Measurements from ENCODE around the gene CCDC83. TPM values are rescaled to one million over a fixed set of nuclear protein-coding genes. Genes with fewer than 3 reads are reported as not detected.

CCDC83 gene
- total RNA-seq, 4 donors from 2014 or later = not detected

GRCh38 chr11:85809863-85810262, 45.3 kb upstream of the CCDC83 start:
- H3K4me3 ChIP-seq = peak overlapping the region in 3 of 4 donors; percentile 56 to 68 (median 64)
- DNase-seq (ENCODE audit: low spot score in 2 of 2) = no peak
- TF ChIP-seq EP300 (IDR thresholded peaks at IDR 0.05) (no peak), POLR2A (IDR thresholded peaks at IDR 0.05) (no peak), CTCF (IDR thresholded peaks at IDR 0.05) (no peak)
- no peaks in the 10 kb centered on the region for H3K9me3 ChIP-seq
- H3K4me1 ChIP-seq = peaks cover 0 to 19% (median 0%) of the 10 kb centered on the region in 4 donors
- no peaks in the 10 kb centered on the region for H3K27me3 ChIP-seq
- WGBS, 2 donors = 17 to 19% methylated on average over 4 of the region's 4 CpGs
- H3K36me3 ChIP-seq = no peaks in the 10 kb centered on the region
- H3K27ac ChIP-seq = peak overlapping the region in 1 of 4 donors; percentile 15

- TF ChIP-seq EP300 (IDR thresholded peaks at IDR 0.05) (no peak), POLR2A (IDR thresholded peaks at IDR 0.05) (no peak), CTCF (IDR thresholded peaks at IDR 0.05) (no peak)
- Histone ChIP-seq H3K4me1 (peaks cover 0 to 19% (median 0%) of the 10 kb centered on the region in 4 donors), H3K27ac (peak overlapping the region in 3 of 4 donors; percentile 24 to 61 (median 49)), H3K4me3 (peak overlapping the region; percentile 35 to 68 (median 60)), H3K27me3 (no peaks in the 10 kb centered on the region), H3K36me3 (no peaks in the 10 kb centered on the region), H3K9me3 (no peaks in the 10 kb centered on the region)
- 2 to 4% methylated on average over 9 to 10 of the region's 10 CpGs for WGBS, 2 donors
- no peak for DNase-seq (ENCODE audit: low spot score in 2 of 2)
Measured at GRCh38 chr11:85810521-85810870, 44.7 kb upstream of the CCDC83 start.

- Histone ChIP-seq H3K36me3 (no peaks in the 10 kb centered on the region), H3K4me3 (peak within 1 kb of the TSS; percentile 35 to 68 (median 60)), H3K27ac (peak within 1 kb of the TSS in 3 of 4 donors; percentile 24 to 61 (median 49)), H3K4me1 (peaks cover 0 to 19% (median 0%) of the 10 kb centered on the region in 4 donors), H3K9me3 (no peaks in the 10 kb centered on the region), H3K27me3 (no peaks in the 10 kb centered on the region)
- DNase-seq (ENCODE audit: low spot score in 2 of 2) = peak; percentile 8 to 22
- peak in 1 of 2 donors; percentile 58 for TF ChIP-seq EP300 (IDR thresholded peaks at IDR 0.05)
- TF ChIP-seq CTCF (IDR thresholded peaks at IDR 0.05) = peak in 3 of 5 experiments; percentile 2 to 22 (median 18)
- TF ChIP-seq POLR2A (IDR thresholded peaks at IDR 0.05) = peak in 1 of 2 donors; percentile 54
- WGBS, 2 donors = 1% methylated on average over 25 to 60 of the region's 72 CpGs
Measured at GRCh38 chr11:85810871-85811611, 44.1 kb upstream of the CCDC83 start, which contains the start of gene SYTL2. TSS of gene SYTL2 (minus strand) at chr11:85811141. CDS start at chr11:85757725, 53,416 bp downstream.

- H3K4me1 ChIP-seq = peaks cover 0 to 19% (median 0%) of the 10 kb centered on the region in 4 donors
- WGBS, 2 donors = 75 to 76% methylated on average over 13 of the region's 13 CpGs
- no peaks in the 10 kb centered on the region for H3K36me3 ChIP-seq
- DNase-seq (ENCODE audit: low spot score in 2 of 2) = no peak
- H3K27me3 ChIP-seq = no peaks in the 10 kb centered on the region
- peak overlapping the region; percentile 35 to 68 (median 60) for H3K4me3 ChIP-seq
- peak overlapping the region in 1 of 4 donors; percentile 24 for H3K27ac ChIP-seq
- TF ChIP-seq EP300 (IDR thresholded peaks at IDR 0.05) (no peak), POLR2A (IDR thresholded peaks at IDR 0.05) (no peak), CTCF (IDR thresholded peaks at IDR 0.05) (no peak)
- no peaks in the 10 kb centered on the region for H3K9me3 ChIP-seq
Measured at GRCh38 chr11:85811624-85812023, 43.6 kb upstream of the CCDC83 start.

- no peaks in the 10 kb centered on the region for H3K27me3 ChIP-seq
- 90 to 93% methylated on average over 9 of the region's 9 CpGs for WGBS, 2 donors
- TF ChIP-seq CTCF (IDR thresholded peaks at IDR 0.05) = no peak
- TF ChIP-seq POLR2A (IDR thresholded peaks at IDR 0.05) = no peak
- no peak for TF ChIP-seq EP300 (IDR thresholded peaks at IDR 0.05)
Measured at GRCh38 chr11:85813721-85814120, 41.5 kb upstream of the CCDC83 start.

More at GRCh38 chr11:85813721-85814120, 41.5 kb upstream of the CCDC83 start:
- Histone ChIP-seq H3K36me3 (no peaks in the 10 kb centered on the region), H3K27ac (no peak overlapping the region), H3K4me1 (peaks cover 0 to 19% (median 0%) of the 10 kb centered on the region in 4 donors), H3K9me3 (no peaks in the 10 kb centered on the region), H3K4me3 (no peak overlapping the region)
- DNase-seq (ENCODE audit: low spot score in 2 of 2) = no peak
